Activated CD4-positive, alpha-beta T cell treated with anti-CD3 and anti-CD28 coated beads, Interleukin-2, amount 10 ng/mL, durations not matched to agents 7 days and 5 days (primary cell): ENCODE measurements around the gene GPX2. TPM values are rescaled to one million over a fixed set of nuclear protein-coding genes. Genes with fewer than 3 reads are reported as not detected.

Experiments used
- CTCF ChIA-PET: fragments of 350-600 bp; sonication (Branson Sonifier 250); formaldehyde crosslinking; loops from one replicate; lab custom pipeline; 2021; ENCODE audit warnings: antibody characterized with exemption; lab: Charles Lee
- POLR2A ChIA-PET: fragments of 350-600 bp; sonication (Branson Sonifier 250); formaldehyde crosslinking; loops from one replicate; lab custom pipeline; 2021; ENCODE audit warnings: antibody characterized with exemption; lab: Charles Lee
- DNase-seq: peaks from one replicate; pipeline ENCODE4 v3.0.0-alpha.2; 2020
- H3K27ac Mint-ChIP-seq: one replicate; pipeline ENCODE4 v1.8.0; 2021; ENCODE audit warnings: mild to moderate bottlenecking, moderate library complexity, mixed read lengths
- H3K27me3 Mint-ChIP-seq: one replicate; pipeline ENCODE4 v1.8.0; 2021; ENCODE audit warnings: mixed read lengths
- H3K36me3 Mint-ChIP-seq: one replicate; pipeline ENCODE4 v1.8.0; 2021; ENCODE audit warnings: low read depth, mixed read lengths
- H3K4me1 Mint-ChIP-seq: one replicate; pipeline ENCODE4 v1.8.0; 2021; ENCODE audit warnings: mixed read lengths
- H3K4me3 Mint-ChIP-seq: one replicate; pipeline ENCODE4 v1.8.0; 2021; ENCODE audit warnings: mild to moderate bottlenecking, moderate library complexity, mixed read lengths
- H3K9me3 Mint-ChIP-seq: one replicate; pipeline ENCODE4 v1.8.0; 2021; ENCODE audit warnings: mixed read lengths
- total RNA-seq, 2 experiments: library from RNA; stranded (reverse); gene quantifications; one replicate each; pipeline ENCODE4 v1.2.3, GENCODE V29; 2021

The GPX2 gene
- total RNA-seq: not detected

DNA sequence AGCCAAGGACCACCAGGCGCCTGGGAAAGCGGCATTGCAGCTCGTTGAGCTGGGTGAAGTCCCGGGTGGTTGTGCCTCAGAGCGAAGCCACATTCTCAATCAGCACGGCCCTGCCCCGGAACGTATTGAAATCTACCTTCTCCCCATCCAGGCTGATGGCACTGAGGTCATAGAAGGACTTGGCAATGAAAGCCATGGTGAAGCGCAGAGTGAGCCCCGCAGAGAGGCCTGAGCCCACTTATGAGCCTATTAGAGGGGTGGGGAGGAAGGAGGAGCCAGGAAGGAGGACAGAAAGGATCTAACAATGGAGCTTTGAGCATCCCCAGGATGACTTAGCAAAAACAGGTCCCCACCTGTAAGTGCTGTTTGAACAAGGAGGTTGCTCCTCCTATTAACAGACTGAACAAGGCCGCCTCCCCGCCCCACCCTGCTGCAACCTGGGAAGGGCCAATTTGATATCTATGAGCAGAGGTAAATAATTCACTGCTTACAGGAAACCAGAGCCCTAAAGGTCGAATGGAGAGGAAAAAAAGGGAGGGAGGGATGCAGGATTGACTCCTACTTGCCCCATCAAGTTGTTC is at the start of gene GPX2:
Gene GPX2, minus strand, starts transcription at position 215 of the 581 bp plus-strand sequence. Its CDS starts 19 bp downstream, at position 196.
- peak within 1 kb of the TSS; percentile 46 for H3K27ac Mint-ChIP-seq
- ChIA-PET CTCF (interaction anchor here (0.6 to 1.2 kb wide), 3 partner anchors 8 to 501 kb away, joined by 3 to 4 read pairs (median 4); no protein-coding TSS in a partner anchor), POLR2A (no interaction called here)
- H3K4me1 Mint-ChIP-seq: peaks cover 42% of the 10 kb centered on the region
- H3K27me3 Mint-ChIP-seq: no peaks in the 10 kb centered on the region
- H3K9me3 Mint-ChIP-seq: no peaks in the 10 kb centered on the region
- H3K4me3 Mint-ChIP-seq: no peak within 1 kb of the TSS
- peaks cover 49% of the 10 kb centered on the region for H3K36me3 Mint-ChIP-seq
- DNase-seq: no peak

DNA sequence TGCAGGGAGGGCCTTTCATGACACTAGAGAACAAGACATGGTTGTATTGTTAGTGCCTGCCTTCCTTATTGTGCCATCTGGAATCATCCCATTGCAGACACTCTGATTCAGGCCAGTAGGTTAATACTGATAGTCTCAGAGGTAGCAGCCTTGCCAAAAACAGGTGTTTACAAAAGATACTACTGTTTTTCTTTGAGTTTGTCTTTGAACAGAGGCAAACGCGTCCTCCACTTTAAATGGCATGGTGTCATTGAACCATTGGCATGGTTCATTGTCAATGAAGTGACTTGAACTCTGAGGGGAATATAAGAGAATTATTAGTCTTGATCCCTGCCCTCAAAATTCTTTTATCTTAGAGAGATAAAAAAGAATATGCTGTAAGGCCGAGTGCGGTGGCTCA is 48.4 kb upstream of the GPX2 start:
- POLR2A ChIA-PET: no interaction called here
- no peak for DNase-seq
- peaks cover 2% of the 10 kb centered on the region for H3K9me3 Mint-ChIP-seq
- CTCF ChIA-PET: interaction anchor here (1.0 to 1.7 kb wide), 2 partner anchors 10 to 29 kb away, joined by 3 to 4 read pairs; no protein-coding TSS in a partner anchor
- H3K4me3 Mint-ChIP-seq: no peak overlapping the region
- H3K27me3 Mint-ChIP-seq: peaks cover under 1% of the 10 kb centered on the region
- peaks cover 64% of the 10 kb centered on the region for H3K4me1 Mint-ChIP-seq
- peak overlapping the region; percentile 85 for H3K27ac Mint-ChIP-seq
- peaks cover 25% of the 10 kb centered on the region for H3K36me3 Mint-ChIP-seq

DNA sequence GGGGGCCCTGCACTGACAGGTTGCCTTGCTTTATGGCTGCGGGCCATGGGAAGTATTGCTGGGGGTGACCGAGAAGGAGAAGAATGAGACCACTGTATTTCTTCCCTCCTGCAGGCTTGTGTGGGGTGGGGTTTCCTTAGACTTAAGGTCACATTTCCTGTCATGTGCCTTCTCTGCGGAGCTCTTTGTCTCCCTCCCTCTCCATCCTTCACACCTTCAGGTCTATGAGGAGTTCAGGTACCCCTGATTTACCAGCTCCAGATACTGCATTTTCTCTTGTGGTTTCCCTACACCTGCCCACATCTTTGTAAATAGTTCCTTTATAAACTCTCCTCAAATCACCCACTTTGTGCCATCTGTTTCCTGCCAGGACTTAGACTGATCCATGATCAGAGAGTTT is 47.8 kb upstream of the GPX2 start:
- DNase-seq: peak; percentile 20
- POLR2A ChIA-PET: no interaction called here
- Mint-ChIP-seq H3K27me3 (peaks cover 2% of the 10 kb centered on the region), H3K36me3 (peaks cover 25% of the 10 kb centered on the region), H3K4me1 (peaks cover 65% of the 10 kb centered on the region), H3K9me3 (peaks cover 2% of the 10 kb centered on the region), H3K27ac (peak overlapping the region; percentile 85), H3K4me3 (no peak overlapping the region)
- CTCF ChIA-PET: interaction anchor here (1.0 to 1.7 kb wide), 2 partner anchors 11 to 30 kb away, joined by 3 to 4 read pairs; no protein-coding TSS in a partner anchor

DNA sequence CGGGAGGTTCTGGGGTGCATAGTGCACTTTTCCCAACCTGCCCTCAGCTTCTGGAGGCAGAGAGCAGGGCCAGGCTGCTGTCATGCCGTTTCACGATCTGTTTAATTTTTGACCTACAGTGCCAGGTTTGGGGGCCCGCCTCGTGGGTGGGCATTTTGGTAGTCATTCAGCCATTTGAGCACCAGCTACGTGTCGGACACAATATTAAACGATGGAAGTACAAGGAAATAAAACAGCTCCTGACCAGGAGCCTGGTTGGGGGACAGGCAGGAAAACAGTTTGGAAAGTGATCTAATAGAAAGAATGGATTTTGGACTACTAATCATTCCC is 44.9 kb upstream of the GPX2 start:
- CTCF ChIA-PET: interaction anchor here (0.6 to 1.5 kb wide), 6 partner anchors 10 to 106 kb away, joined by 3 to 5 read pairs (median 3); no protein-coding TSS in a partner anchor
- Mint-ChIP-seq H3K4me1 (peaks cover 58% of the 10 kb centered on the region), H3K27ac (peak overlapping the region; percentile 95), H3K4me3 (peak overlapping the region; percentile 91), H3K27me3 (peaks cover 10% of the 10 kb centered on the region), H3K36me3 (peaks cover 21% of the 10 kb centered on the region), H3K9me3 (peaks cover 2% of the 10 kb centered on the region)
- POLR2A ChIA-PET: interaction anchor here (0.7 kb wide), 1 partner anchor 13 kb away, joined by 4 read pairs; no protein-coding TSS in a partner anchor
- no peak for DNase-seq

- H3K27ac Mint-ChIP-seq: peak within 1 kb of the TSS; percentile 95
- H3K9me3 Mint-ChIP-seq: peaks cover 2% of the 10 kb centered on the region
- peak; percentile 95 for DNase-seq
- CTCF ChIA-PET: interaction anchor here (0.6 to 1.5 kb wide), 11 partner anchors 9 to 116 kb away, joined by 3 to 5 read pairs (median 3); partner anchors contain the start of gene MAX
- H3K27me3 Mint-ChIP-seq: peaks cover 13% of the 10 kb centered on the region
- peaks cover 19% of the 10 kb centered on the region for H3K36me3 Mint-ChIP-seq
- H3K4me1 Mint-ChIP-seq: peaks cover 54% of the 10 kb centered on the region
- POLR2A ChIA-PET: no interaction called here
- H3K4me3 Mint-ChIP-seq: peak within 1 kb of the TSS; percentile 91
Observed at GRCh38 chr14:64986648-64987437, 44.3 kb upstream of the GPX2 start, which contains the start of gene FNTB. Gene FNTB (plus strand): TSS chr14:64986895. CDS start chr14:64986954, 59 bp downstream.

GRCh38 chr14:64983439-64984310 is 41.1 kb upstream of the GPX2 start:
- Mint-ChIP-seq H3K36me3 (peaks cover 1% of the 10 kb centered on the region), H3K27ac (no peak overlapping the region), H3K4me3 (no peak overlapping the region), H3K4me1 (peaks cover 27% of the 10 kb centered on the region), H3K27me3 (peaks cover 13% of the 10 kb centered on the region), H3K9me3 (no peaks in the 10 kb centered on the region)
- DNase-seq: peak; percentile 50
- POLR2A ChIA-PET: interaction anchor here (0.6 kb wide), 1 partner anchor 52 kb away, joined by 3 read pairs; no protein-coding TSS in a partner anchor
- CTCF ChIA-PET: interaction anchor here (0.8 to 1.7 kb wide), 3 partner anchors 9 to 14 kb away, joined by 3 to 6 read pairs (median 4); no protein-coding TSS in a partner anchor

GRCh38 chr14:64979336-64980074 is 37.0 kb upstream of the GPX2 start:
- no peaks in the 10 kb centered on the region for H3K9me3 Mint-ChIP-seq
- H3K27me3 Mint-ChIP-seq: peaks cover 18% of the 10 kb centered on the region
- CTCF ChIA-PET: interaction anchor here (0.7 kb wide), 1 partner anchor 48 kb away, joined by 3 read pairs; no protein-coding TSS in a partner anchor
- peaks cover 7% of the 10 kb centered on the region for H3K4me1 Mint-ChIP-seq
- no peak overlapping the region for H3K27ac Mint-ChIP-seq
- H3K4me3 Mint-ChIP-seq: no peak overlapping the region
- POLR2A ChIA-PET: interaction anchor here (0.7 kb wide), 1 partner anchor 237 kb away, joined by 3 read pairs; no protein-coding TSS in a partner anchor
- no peaks in the 10 kb centered on the region for H3K36me3 Mint-ChIP-seq
- no peak for DNase-seq

DNA sequence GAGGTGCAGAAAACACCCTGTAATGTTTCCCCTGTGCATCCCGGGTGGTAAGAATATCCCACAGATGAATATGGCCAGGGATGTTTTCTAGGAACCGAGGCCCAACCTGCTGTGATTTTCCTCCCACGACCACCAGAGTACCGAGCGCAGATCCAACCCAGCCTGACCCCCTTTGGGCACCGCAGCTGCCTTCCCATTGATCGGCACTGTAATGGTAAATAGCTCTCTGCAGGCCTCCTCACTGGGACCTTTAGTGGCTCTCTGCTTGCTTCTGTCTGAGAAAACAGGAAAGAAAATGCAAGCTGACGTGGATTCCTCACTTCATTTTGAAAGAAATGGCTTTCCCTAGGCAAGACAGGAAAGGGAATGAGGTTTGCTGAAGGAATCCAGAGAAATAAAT is 32.0 kb upstream of the GPX2 start:
- Mint-ChIP-seq H3K36me3 (no peaks in the 10 kb centered on the region), H3K9me3 (no peaks in the 10 kb centered on the region), H3K27me3 (peaks cover 7% of the 10 kb centered on the region), H3K27ac (no peak overlapping the region), H3K4me1 (peaks cover 13% of the 10 kb centered on the region), H3K4me3 (no peak overlapping the region)
- POLR2A ChIA-PET: no interaction called here
- DNase-seq: no peak
- CTCF ChIA-PET: interaction anchor here (0.7 to 0.9 kb wide), 2 partner anchors 10 to 15 kb away, joined by 3 to 4 read pairs; no protein-coding TSS in a partner anchor

- H3K9me3 Mint-ChIP-seq: no peaks in the 10 kb centered on the region
- peaks cover 13% of the 10 kb centered on the region for H3K4me1 Mint-ChIP-seq
- no peak overlapping the region for H3K27ac Mint-ChIP-seq
- H3K27me3 Mint-ChIP-seq: peaks cover 7% of the 10 kb centered on the region
- POLR2A ChIA-PET: no interaction called here
- no peaks in the 10 kb centered on the region for H3K36me3 Mint-ChIP-seq
- no peak for DNase-seq
- H3K4me3 Mint-ChIP-seq: no peak overlapping the region
- CTCF ChIA-PET: interaction anchor here (0.6 kb wide), 1 partner anchor 1069 kb away, joined by 6 read pairs; no protein-coding TSS in a partner anchor
Observed at GRCh38 chr14:64973826-64974225, 31.3 kb upstream of the GPX2 start.

DNA sequence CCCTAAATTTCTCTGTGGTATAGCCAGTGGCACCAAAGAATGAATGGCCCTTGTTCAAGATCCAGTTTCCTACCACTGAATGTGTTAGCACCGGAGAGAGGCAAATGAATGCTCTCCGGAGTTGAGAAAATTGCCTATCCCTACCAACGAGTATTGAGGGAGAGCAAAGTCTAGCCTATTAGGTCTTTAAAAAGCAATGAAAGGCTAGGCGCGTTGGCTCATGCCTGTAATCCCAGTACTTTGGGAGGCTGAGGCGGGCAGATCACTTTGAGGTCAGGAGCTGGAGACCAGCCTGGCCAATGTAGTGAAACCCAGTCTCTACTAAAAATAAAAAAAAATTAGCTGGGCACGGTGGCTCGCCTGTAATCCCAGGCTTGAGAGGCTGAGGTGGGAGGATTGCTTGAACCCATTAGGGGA is 30.5 kb upstream of the GPX2 start:
- Mint-ChIP-seq H3K27me3 (peaks cover 7% of the 10 kb centered on the region), H3K27ac (no peak overlapping the region)
- CTCF ChIA-PET: interaction anchor here (0.6 to 1.1 kb wide), 3 partner anchors 8 to 1070 kb away, joined by 3 to 6 read pairs (median 4); no protein-coding TSS in a partner anchor

More for the DNA sequence above, 30.5 kb upstream of the GPX2 start:
- Mint-ChIP-seq H3K9me3 (no peaks in the 10 kb centered on the region), H3K4me1 (peaks cover 13% of the 10 kb centered on the region), H3K4me3 (peak overlapping the region; percentile 78), H3K36me3 (no peaks in the 10 kb centered on the region)
- DNase-seq: no peak
- POLR2A ChIA-PET: no interaction called here
